HG03521 (cell line): ENCODE results near the gene FAM117B.

ENCODE experiments used
- ATAC-seq: cut with Tn5 transposase; IDR thresholded peaks from one replicate; pipeline ENCODE4 v1.9.1; 2021; ENCODE audit warnings: mild to moderate bottlenecking, moderate library complexity; ENCODE audit not compliant: unreplicated experiment

The FAM117B gene

GRCh38 chr2:202634556-202635427 lies at the start of gene FAM117B:
Gene FAM117B, plus strand, starts transcription at chr2:202634969. Its CDS starts 219 bp downstream, at chr2:202635188.
- peak; percentile 89 for ATAC-seq

- ATAC-seq = peak; percentile 75
These were observed 45.9 kb upstream of the FAM117B start for GRCh38 chr2:202588647-202589581.

- no peak for ATAC-seq
These were observed 45.2 kb upstream of the FAM117B start for GRCh38 chr2:202589582-202589949.

- no peak for ATAC-seq
These were observed 42.2 kb upstream of the FAM117B start for GRCh38 chr2:202592566-202592965.

GRCh38 chr2:202599105-202599504 lies 35.7 kb upstream of the FAM117B start:
- no peak for ATAC-seq

GRCh38 chr2:202599911-202600310 lies 34.9 kb upstream of the FAM117B start:
- ATAC-seq = no peak

GRCh38 chr2:202604699-202605098 lies 30.1 kb upstream of the FAM117B start:
- ATAC-seq = no peak

GRCh38 chr2:202605174-202605573 lies 29.6 kb upstream of the FAM117B start:
- no peak for ATAC-seq

- peak; percentile 34 for ATAC-seq
These were observed 26.5 kb upstream of the FAM117B start for GRCh38 chr2:202608142-202608852.

GRCh38 chr2:202609381-202610145 lies 25.2 kb upstream of the FAM117B start:
- peak; percentile 89 for ATAC-seq

- ATAC-seq = no peak
These were observed 24.4 kb upstream of the FAM117B start for GRCh38 chr2:202610380-202610779.

GRCh38 chr2:202612145-202612544 lies 22.6 kb upstream of the FAM117B start:
- no peak for ATAC-seq

GRCh38 chr2:202613479-202613878 lies 21.3 kb upstream of the FAM117B start:
- no peak for ATAC-seq

- no peak for ATAC-seq
These were observed 10.6 kb upstream of the FAM117B start for GRCh38 chr2:202624133-202624532.

GRCh38 chr2:202627042-202627441 lies 7.7 kb upstream of the FAM117B start:
- ATAC-seq = no peak

- no peak for ATAC-seq
These were observed 6.0 kb upstream of the FAM117B start for GRCh38 chr2:202628646-202629198.

GRCh38 chr2:202632682-202633290 lies 2.0 kb upstream of the FAM117B start:
- no peak for ATAC-seq

GRCh38 chr2:202633470-202633869 lies 1.3 kb upstream of the FAM117B start:
- no peak for ATAC-seq

- ATAC-seq = peak; percentile 50
These were observed 851 bp downstream of the FAM117B start for GRCh38 chr2:202635428-202636212.
